Mesenchymal stem cell (in vitro differentiated cells and primary cell): ENCODE measurements around the gene HOXA3.

Source experiments
- DNase-seq: peaks from one replicate; pipeline ENCODE4 v3.0.0-alpha.2; 2013
- H2AFZ ChIP-seq: one replicate; pipeline ENCODE4 v1.6.1; 2013; ENCODE audit warnings: low read depth, mild to moderate bottlenecking, control low read depth, inconsistent platforms, low read length, moderate library complexity
- H2AK5ac ChIP-seq: 2 replicates; pipeline ENCODE4 v1.6.1; 2013; ENCODE audit warnings: low read length, moderate library complexity, mild to moderate bottlenecking, inconsistent platforms; ENCODE audit not compliant: severe bottlenecking
- H2BK120ac ChIP-seq: one replicate; pipeline ENCODE4 v1.6.1; 2013; ENCODE audit warnings: low read depth, mild to moderate bottlenecking, inconsistent platforms, low read length, moderate library complexity
- H2BK12ac ChIP-seq, 2 experiments: one replicate each; pipeline ENCODE4 v1.6.1; 2013; ENCODE audit warnings: inconsistent platforms in 2 of 2, low read length in 2 of 2, mild to moderate bottlenecking in 2 of 2, moderate library complexity in 2 of 2, control low read depth in 1 of 2
- H2BK15ac ChIP-seq: one replicate; pipeline ENCODE4 v1.6.1; 2013; ENCODE audit warnings: mild to moderate bottlenecking, low read depth, inconsistent platforms; ENCODE audit not compliant: poor library complexity, severe bottlenecking
- H2BK5ac ChIP-seq: 2 replicates; pipeline ENCODE4 v1.6.1; 2013; ENCODE audit warnings: low read depth, mild to moderate bottlenecking, low read length, control low read depth, inconsistent platforms; ENCODE audit not compliant: poor library complexity, severe bottlenecking
- H3K14ac ChIP-seq, 2 experiments: one replicate each; pipeline ENCODE4 v1.6.1; 2013; ENCODE audit warnings: inconsistent platforms in 2 of 2, low read length in 2 of 2, control low read depth in 1 of 2, mild to moderate bottlenecking in 1 of 2, moderate library complexity in 1 of 2
- H3K18ac ChIP-seq, 2 experiments: one replicate each; pipeline ENCODE4 v1.6.1; 2013; ENCODE audit warnings: inconsistent platforms in 2 of 2, low read length in 2 of 2, control low read depth in 1 of 2, low read depth in 1 of 2, mild to moderate bottlenecking in 1 of 2
- H3K23ac ChIP-seq, 2 experiments: one replicate each; pipeline ENCODE4 v1.6.1; 2013; ENCODE audit warnings: inconsistent platforms in 2 of 2, low read length in 2 of 2, mild to moderate bottlenecking in 2 of 2, moderate library complexity in 2 of 2, control low read depth in 1 of 2
- H3K27ac ChIP-seq: 2 replicates; pipeline ENCODE4 v1.5.1; 2013; ENCODE audit warnings: mild to moderate bottlenecking, moderate library complexity, low read length, control low read depth, inconsistent platforms; ENCODE audit not compliant: poor library complexity, severe bottlenecking
- H3K27me3 ChIP-seq, 2 experiments: 2 replicates each; pipeline versions ENCODE4 v1.6.1 to v1.7.0; 2013; ENCODE audit warnings: low read length in 2 of 2, mild to moderate bottlenecking in 2 of 2, moderate library complexity in 2 of 2, control low read depth in 1 of 2, inconsistent platforms in 1 of 2; ENCODE audit not compliant: control insufficient read depth in 1 of 2, insufficient read depth in 1 of 2
- H3K36me3 ChIP-seq, 2 experiments: 2 replicates each; pipeline versions ENCODE4 v1.6.1 to v1.7.0; 2013; ENCODE audit warnings: low read length in 2 of 2, control low read depth in 1 of 2, inconsistent platforms in 1 of 2, low read depth in 1 of 2, mild to moderate bottlenecking in 1 of 2; ENCODE audit not compliant: insufficient read depth in 2 of 2, control insufficient read depth in 1 of 2
- H3K4ac ChIP-seq, 2 experiments: one replicate each; pipeline ENCODE4 v1.6.1; 2013; ENCODE audit warnings: inconsistent platforms in 2 of 2, low read length in 2 of 2, mild to moderate bottlenecking in 2 of 2, moderate library complexity in 2 of 2, control low read depth in 1 of 2, low read depth in 1 of 2
- H3K4me1 ChIP-seq: 2 replicates; pipeline ENCODE4 v1.6.1; 2013; ENCODE audit warnings: low read depth, low read length, control low read depth; ENCODE audit not compliant: control insufficient read depth, insufficient read depth
- H3K4me2 ChIP-seq: 2 replicates; pipeline ENCODE4 v1.6.1; 2013; ENCODE audit warnings: low read length, mild to moderate bottlenecking, inconsistent platforms; ENCODE audit not compliant: poor library complexity, severe bottlenecking
- H3K4me3 ChIP-seq, 2 experiments: 2 replicates each; pipeline versions ENCODE4 v1.5.1 to v1.7.0; 2013; ENCODE audit warnings: low read length in 2 of 2, mild to moderate bottlenecking in 2 of 2, control low read depth in 1 of 2, low read depth in 1 of 2; ENCODE audit not compliant: insufficient read depth in 1 of 2
- H3K79me1 ChIP-seq: replicated peaks from 2 replicates; pipeline ENCODE4 v1.6.1; 2013; ENCODE audit warnings: mild to moderate bottlenecking, control low read depth, low read length, inconsistent platforms; ENCODE audit not compliant: poor library complexity, severe bottlenecking
- H3K9ac ChIP-seq: 2 replicates; pipeline ENCODE4 v1.7.0; 2013; ENCODE audit warnings: mild to moderate bottlenecking, low read length, moderate library complexity
- H3K9me3 ChIP-seq: 2 replicates; pipeline ENCODE4 v1.7.0; 2013; ENCODE audit warnings: mild to moderate bottlenecking, low read length; ENCODE audit not compliant: control insufficient read depth
- H4K8ac ChIP-seq: one replicate; pipeline ENCODE4 v1.6.1; 2013; ENCODE audit warnings: inconsistent platforms, mild to moderate bottlenecking, low read length, moderate library complexity
- H4K91ac ChIP-seq: one replicate; pipeline ENCODE4 v1.6.1; 2013; ENCODE audit warnings: mild to moderate bottlenecking, low read length, inconsistent platforms
- WGBS: methylation state at CpG from one replicate; pipeline ENCODE4 v1.1.7; 2013; ENCODE audit warnings: mixed read lengths; 5-methylcytosine and 5-hydroxymethylcytosine counted together

HOXA3 gene

DNA sequence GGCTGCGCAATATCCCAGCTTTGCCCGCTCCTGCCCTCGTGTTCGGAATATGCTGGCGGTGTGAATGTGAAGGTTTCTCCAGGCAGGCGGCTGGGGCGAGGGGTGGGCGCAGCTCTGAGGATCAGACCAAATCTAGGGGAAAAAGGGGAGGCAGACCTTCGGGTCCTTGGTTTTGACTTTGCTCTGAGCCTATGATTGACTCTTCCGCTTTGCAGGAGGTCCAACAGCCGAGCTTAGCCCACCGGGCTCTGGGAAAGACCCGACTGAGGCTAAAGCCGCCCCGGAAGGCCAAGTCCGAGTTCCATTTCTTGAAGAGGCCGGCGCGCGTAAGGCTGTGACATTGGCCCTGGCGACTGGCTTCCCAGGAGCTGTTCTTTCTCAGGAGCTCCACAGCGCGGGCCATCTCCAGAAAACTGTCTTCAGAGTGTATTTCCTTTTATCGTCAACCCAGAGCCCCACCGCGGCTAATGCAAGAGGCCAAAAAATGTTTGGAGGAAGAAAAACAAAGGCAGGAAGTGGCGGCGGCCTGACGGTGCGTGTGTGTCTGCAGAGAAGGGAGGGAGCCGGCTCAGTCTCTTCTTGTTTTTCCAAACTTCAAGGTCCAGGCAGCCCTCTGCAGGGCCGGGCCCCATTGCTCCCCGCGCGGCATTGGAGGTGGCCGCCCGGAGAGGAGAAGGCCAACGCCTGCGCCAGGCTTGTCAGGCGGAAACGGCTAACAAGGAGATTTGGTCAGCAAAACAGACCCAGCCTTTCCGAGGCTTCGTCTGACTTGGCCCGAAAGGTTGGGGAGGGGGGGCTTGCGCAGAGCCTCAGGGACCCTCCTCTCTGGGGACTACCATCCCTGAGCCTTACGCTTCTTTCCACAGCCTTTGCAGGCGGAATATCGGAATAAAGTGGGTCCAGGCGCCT is 36.3 kb upstream of the HOXA3 start:
- H3K4me3 ChIP-seq = peak overlapping the region in 1 of 2 experiments; percentile 64
- no peak overlapping the region for H2BK15ac ChIP-seq
- H3K4me1 ChIP-seq = peaks cover 22% of the 10 kb centered on the region
- H2BK5ac ChIP-seq = peak overlapping the region; percentile 92
- H3K14ac ChIP-seq = no peak overlapping the region
- no peak overlapping the region for H2AK5ac ChIP-seq
- no peak overlapping the region for H2BK12ac ChIP-seq
- H3K18ac ChIP-seq = no peak overlapping the region
- no peaks in the 10 kb centered on the region for H3K9me3 ChIP-seq
- no peak overlapping the region for H4K91ac ChIP-seq
- WGBS = 3% methylated on average over 49 of the region's 49 CpGs
- H3K79me1 ChIP-seq = peaks cover 3% of the 10 kb centered on the region
- peak overlapping the region in 1 of 2 experiments; percentile 5 for H3K23ac ChIP-seq
- no peak overlapping the region for H2AFZ ChIP-seq
- H3K4me2 ChIP-seq = peak overlapping the region; percentile 85
- H2BK120ac ChIP-seq = no peak overlapping the region
- H3K27me3 ChIP-seq = peaks cover 28 to 49% of the 10 kb centered on the region in 2 experiments
- peaks cover 0 to 3% of the 10 kb centered on the region in 2 experiments for H3K36me3 ChIP-seq
- H3K4ac ChIP-seq = no peak overlapping the region
- no peak for DNase-seq
- H4K8ac ChIP-seq = no peak overlapping the region
- peak overlapping the region; percentile 38 for H3K9ac ChIP-seq
- H3K27ac ChIP-seq = peak overlapping the region; percentile 89

DNA sequence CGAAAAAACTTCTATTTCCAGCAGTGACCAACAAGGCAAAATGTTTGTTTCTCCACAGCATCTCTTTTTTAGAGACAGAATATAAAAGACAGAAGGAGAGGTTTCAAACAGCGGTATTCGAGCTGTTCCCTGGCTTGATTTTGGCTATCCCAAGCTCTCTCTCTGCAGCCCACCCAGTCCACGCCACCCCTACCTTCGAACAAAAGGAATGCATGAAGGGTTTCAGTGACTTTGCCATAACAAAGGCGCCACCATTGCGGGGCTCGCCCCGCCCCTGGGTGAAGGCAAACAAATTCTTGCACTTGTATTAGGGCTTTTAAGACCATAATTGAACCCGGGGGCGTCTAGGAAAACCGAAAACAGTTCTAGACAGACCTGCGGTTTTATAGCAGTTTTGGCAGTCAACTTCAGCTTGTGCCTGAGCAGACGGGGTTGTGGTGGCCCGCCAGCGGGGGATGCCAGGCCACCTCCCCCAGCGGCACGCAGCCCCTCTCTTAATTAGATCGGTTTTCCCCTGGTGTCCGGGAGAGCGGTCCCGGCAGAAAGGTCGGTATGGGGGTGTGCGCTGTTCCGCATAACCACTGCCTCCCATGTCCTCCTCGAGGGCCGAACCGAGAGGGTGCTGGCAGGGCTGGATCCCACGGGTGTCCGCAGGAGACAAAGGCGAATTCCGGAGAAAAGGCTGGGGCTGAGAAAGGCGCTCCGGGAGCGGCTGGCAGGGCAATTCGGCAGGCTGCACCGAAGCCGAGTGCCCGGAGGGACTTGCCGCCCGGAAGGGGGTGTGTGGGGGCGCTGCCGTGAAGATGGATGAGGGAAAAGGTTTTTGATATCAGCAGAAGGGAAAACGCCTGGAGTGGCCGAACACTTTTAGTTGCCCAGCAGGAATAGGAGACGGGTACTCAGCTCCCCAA is 35.3 kb upstream of the HOXA3 start:
- no peak overlapping the region for H4K91ac ChIP-seq
- H3K14ac ChIP-seq = peak overlapping the region in 1 of 2 experiments; percentile 35
- no peak overlapping the region for H2BK12ac ChIP-seq
- peak overlapping the region in 1 of 2 experiments; percentile 36 for H3K23ac ChIP-seq
- peak overlapping the region; percentile 76 for H2AK5ac ChIP-seq
- peak overlapping the region; percentile 38 for H3K9ac ChIP-seq
- H3K4me3 ChIP-seq = peak overlapping the region; percentile 41 to 64
- H3K9me3 ChIP-seq = no peaks in the 10 kb centered on the region
- peak overlapping the region; percentile 92 for H2BK5ac ChIP-seq
- peak overlapping the region; percentile 89 for H3K27ac ChIP-seq
- 6% methylated on average over 46 of the region's 46 CpGs for WGBS
- H3K4ac ChIP-seq = no peak overlapping the region
- no peak overlapping the region for H4K8ac ChIP-seq
- peaks cover 3% of the 10 kb centered on the region for H3K79me1 ChIP-seq
- H2BK120ac ChIP-seq = no peak overlapping the region
- peaks cover 22 to 41% of the 10 kb centered on the region in 2 experiments for H3K27me3 ChIP-seq
- peak overlapping the region; percentile 85 for H3K4me2 ChIP-seq
- no peak overlapping the region for H2AFZ ChIP-seq
- peaks cover 18% of the 10 kb centered on the region for H3K4me1 ChIP-seq
- no peak for DNase-seq
- peaks cover 0 to 7% of the 10 kb centered on the region in 2 experiments for H3K36me3 ChIP-seq
- peak overlapping the region in 1 of 2 experiments; percentile 13 for H3K18ac ChIP-seq
- peak overlapping the region; percentile 2 for H2BK15ac ChIP-seq

GRCh38 chr7:27186668-27187474 is 34.5 kb upstream of the HOXA3 start:
- DNase-seq = no peak
- Histone ChIP-seq H3K4me3 (peak overlapping the region in 1 of 2 experiments; percentile 64), H2BK120ac (no peak overlapping the region), H3K9ac (peak overlapping the region; percentile 94), H2BK15ac (no peak overlapping the region), H2BK12ac (no peak overlapping the region), H3K4me1 (peaks cover 15% of the 10 kb centered on the region), H3K36me3 (peaks cover 4 to 13% of the 10 kb centered on the region in 2 experiments), H3K18ac (no peak overlapping the region), H3K27ac (peak overlapping the region; percentile 89), H3K27me3 (peaks cover 17 to 39% of the 10 kb centered on the region in 2 experiments), H3K4ac (no peak overlapping the region), H2AK5ac (peak overlapping the region; percentile 76), H4K8ac (no peak overlapping the region), H2AFZ (no peak overlapping the region), H4K91ac (no peak overlapping the region), H2BK5ac (no peak overlapping the region), H3K4me2 (peak overlapping the region; percentile 92), H3K23ac (no peak overlapping the region), H3K9me3 (no peaks in the 10 kb centered on the region), H3K79me1 (peaks cover 3% of the 10 kb centered on the region), H3K14ac (no peak overlapping the region)
- WGBS = 67% methylated on average over 1 of the region's 4 CpGs
